ENCODE results near the gene NANOS2. TPM values are rescaled to one million over a fixed set of nuclear protein-coding genes. Genes with fewer than 3 reads are reported as not detected.
A peak's percentile ranks its signal among the peaks of the same experiment; 100 is the strongest.

The NANOS2 gene
- total RNA-seq, 4 donors from 2014 or later, result not detected

DNA sequence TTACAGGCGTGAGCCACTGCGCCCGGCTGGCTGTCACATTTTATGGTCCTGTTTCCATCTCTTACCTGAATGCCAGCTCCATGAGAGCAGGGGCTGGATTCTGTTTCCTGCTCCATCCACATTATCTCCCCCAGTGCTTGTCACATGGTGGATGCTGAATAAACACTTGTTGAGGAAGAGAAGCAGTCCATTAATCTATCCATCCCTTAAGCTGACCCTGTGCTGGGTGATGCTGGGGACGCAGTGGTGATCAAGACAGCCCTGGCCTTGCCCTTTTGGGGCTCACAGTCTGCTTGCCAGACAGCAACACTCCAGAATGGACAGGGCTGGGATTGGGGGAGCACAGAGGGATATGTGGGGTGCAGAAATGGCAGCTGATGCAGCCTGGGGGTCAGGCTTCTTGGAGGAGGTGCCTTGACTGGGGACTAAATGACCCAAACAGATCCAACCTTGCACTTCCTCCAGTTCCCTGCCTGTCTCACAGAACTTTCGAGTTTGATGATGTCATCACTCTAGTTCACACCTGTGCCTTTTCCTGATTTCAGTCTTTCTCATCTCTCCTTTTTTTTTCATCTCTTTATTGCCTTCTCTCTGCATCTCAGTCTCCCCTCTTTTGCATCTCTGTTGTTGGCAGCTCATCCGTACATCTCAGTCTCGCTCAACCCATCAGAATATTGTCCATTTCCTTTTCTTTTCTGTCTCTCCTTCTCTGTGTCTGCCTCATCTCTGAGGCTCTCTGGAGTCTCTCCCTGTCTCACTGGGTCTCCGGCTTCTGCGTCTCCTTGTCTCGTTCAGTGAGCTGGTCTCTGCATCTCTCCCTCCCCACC lies 33.3 kb downstream of the NANOS2 start:
- 83% methylated on average over 10 of the region's 10 CpGs for WGBS
- H3K27ac ChIP-seq, result no peak overlapping the region
- peaks cover 54% of the 10 kb centered on the region for H3K4me1 ChIP-seq

DNA sequence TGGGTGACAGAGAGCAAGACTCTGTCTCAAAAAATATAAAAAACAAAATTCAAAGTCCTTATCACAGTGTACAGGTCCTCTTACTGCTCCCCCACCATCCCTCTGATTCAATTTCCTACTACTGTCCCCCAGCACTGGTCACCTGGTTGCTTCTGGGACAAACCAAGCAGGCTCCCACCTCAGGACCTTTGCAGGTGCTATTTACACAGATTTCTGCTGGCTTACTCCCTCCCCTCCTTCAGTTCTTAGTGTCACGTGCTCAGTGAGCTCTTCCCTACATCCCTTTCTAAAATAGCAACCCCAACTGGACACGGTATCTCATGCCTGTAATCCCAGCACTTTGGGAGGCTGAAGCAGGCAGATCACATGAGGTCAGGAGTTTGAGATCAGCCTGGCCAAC lies 34.6 kb downstream of the NANOS2 start:
- no peaks in the 10 kb centered on the region for H3K9me3 ChIP-seq
- H3K27me3 ChIP-seq, result no peaks in the 10 kb centered on the region
- 77% methylated on average over 2 of the region's 2 CpGs for WGBS
- DNase-seq (ENCODE audit: low spot score in 2 of 2), result no peak
- H3K36me3 ChIP-seq, result no peaks in the 10 kb centered on the region
- peaks cover 49% of the 10 kb centered on the region for H3K4me1 ChIP-seq
- no peak overlapping the region for H3K4me3 ChIP-seq
- no peak for TF ChIP-seq POLR2AphosphoS5 (IDR thresholded peaks at IDR 0.05)
- TF ChIP-seq, protein P1, sequence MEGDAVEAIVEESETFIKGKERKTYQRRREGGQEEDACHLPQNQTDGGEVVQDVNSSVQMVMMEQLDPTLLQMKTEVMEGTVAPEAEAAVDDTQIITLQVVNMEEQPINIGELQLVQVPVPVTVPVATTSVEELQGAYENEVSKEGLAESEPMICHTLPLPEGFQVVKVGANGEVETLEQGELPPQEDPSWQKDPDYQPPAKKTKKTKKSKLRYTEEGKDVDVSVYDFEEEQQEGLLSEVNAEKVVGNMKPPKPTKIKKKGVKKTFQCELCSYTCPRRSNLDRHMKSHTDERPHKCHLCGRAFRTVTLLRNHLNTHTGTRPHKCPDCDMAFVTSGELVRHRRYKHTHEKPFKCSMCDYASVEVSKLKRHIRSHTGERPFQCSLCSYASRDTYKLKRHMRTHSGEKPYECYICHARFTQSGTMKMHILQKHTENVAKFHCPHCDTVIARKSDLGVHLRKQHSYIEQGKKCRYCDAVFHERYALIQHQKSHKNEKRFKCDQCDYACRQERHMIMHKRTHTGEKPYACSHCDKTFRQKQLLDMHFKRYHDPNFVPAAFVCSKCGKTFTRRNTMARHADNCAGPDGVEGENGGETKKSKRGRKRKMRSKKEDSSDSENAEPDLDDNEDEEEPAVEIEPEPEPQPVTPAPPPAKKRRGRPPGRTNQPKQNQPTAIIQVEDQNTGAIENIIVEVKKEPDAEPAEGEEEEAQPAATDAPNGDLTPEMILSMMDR (IDR thresholded peaks at IDR 0.05), result no peak
- no peak for TF ChIP-seq EP300 (IDR thresholded peaks at IDR 0.05)
- TF ChIP-seq POLR2A (IDR thresholded peaks at IDR 0.05), result no peak
- H3K27ac ChIP-seq, result no peak overlapping the region

More for the DNA sequence above, 33.3 kb downstream of the NANOS2 start:
- no peak overlapping the region for H3K4me3 ChIP-seq
- DNase-seq (ENCODE audit: low spot score in 2 of 2), result no peak
- no peaks in the 10 kb centered on the region for H3K27me3 ChIP-seq
- H3K9me3 ChIP-seq, result no peaks in the 10 kb centered on the region
- TF ChIP-seq POLR2A (IDR thresholded peaks at IDR 0.05), result no peak
- TF ChIP-seq EP300 (IDR thresholded peaks at IDR 0.05), result no peak
- TF ChIP-seq POLR2AphosphoS5 (IDR thresholded peaks at IDR 0.05), result no peak
- TF ChIP-seq, protein P1 (IDR thresholded peaks at IDR 0.05), result no peak
- no peaks in the 10 kb centered on the region for H3K36me3 ChIP-seq

DNA sequence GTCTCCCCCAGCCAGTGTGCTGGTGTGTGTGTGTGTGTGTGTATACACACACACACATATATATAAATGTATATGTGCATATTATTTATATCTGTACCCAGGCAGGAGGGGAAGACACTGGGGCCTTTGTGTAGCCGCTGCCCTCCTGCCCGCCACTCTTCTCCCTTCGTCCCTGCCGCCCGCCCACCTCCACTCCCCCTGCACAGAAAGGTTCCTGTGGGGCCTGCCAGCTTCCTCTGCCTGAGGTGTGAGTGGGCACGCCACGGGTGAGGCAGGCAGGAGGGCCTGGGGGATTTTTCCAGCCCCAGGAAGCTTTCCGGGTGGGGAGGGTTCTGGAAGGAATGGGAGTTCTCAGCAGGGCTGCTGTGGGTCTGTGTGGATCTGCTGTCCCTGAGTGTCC lies 35.5 kb downstream of the NANOS2 start:
- H3K4me3 ChIP-seq, result no peak overlapping the region
- DNase-seq (ENCODE audit: low spot score in 2 of 2), result no peak
- no peak overlapping the region for H3K27ac ChIP-seq
- WGBS, result 61% methylated on average over 8 of the region's 8 CpGs
- no peaks in the 10 kb centered on the region for H3K27me3 ChIP-seq
- H3K36me3 ChIP-seq, result no peaks in the 10 kb centered on the region
- H3K4me1 ChIP-seq, result peaks cover 40% of the 10 kb centered on the region
- H3K9me3 ChIP-seq, result no peaks in the 10 kb centered on the region
- TF ChIP-seq EP300 (IDR thresholded peaks at IDR 0.05) (no peak), POLR2A (IDR thresholded peaks at IDR 0.05) (no peak), POLR2AphosphoS5 (IDR thresholded peaks at IDR 0.05) (no peak)
- TF ChIP-seq, protein P1 (IDR thresholded peaks at IDR 0.05), result no peak

DNA sequence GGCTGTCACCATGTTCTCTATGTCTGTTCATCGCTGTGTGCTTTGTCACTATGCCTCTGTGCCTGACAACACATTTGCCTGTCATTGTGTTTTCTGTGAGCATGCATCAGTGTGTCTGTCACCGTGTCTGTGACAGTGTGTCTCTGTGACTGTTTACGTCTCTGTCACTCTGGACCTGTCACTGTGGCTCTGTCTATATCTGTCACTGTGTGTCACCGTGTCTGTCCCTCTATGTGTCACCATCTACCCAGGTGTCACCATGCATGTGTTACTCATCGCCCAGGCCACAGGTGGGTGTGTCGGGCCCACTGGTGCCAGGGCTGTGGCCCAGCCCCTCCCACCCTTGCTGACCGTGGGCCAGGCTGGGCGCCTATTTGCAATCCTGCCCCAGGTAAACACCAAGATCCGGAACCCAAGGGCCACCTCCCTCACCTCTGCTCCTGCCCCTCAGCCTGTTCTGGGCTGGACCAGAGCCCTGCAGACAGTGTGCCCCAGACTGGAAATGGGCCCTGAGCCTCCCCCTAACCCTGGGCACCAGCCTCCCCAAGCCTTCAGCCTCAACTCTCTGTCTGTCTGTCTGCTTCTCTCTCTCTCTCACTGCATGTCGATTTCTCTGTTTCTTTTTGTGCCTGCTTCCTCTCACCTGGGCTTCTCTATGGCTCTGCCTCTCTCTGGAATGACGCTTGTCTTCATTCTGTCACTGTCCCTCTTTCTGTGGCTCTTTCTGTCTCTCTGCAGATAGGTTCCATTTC lies 36.4 kb downstream of the NANOS2 start:
- Histone ChIP-seq H3K27ac (peak overlapping the region; percentile 3), H3K4me1 (peaks cover 31% of the 10 kb centered on the region)
- WGBS, result 79% methylated on average over 10 of the region's 11 CpGs

More for the DNA sequence above, 36.4 kb downstream of the NANOS2 start:
- no peaks in the 10 kb centered on the region for H3K27me3 ChIP-seq
- H3K9me3 ChIP-seq, result no peaks in the 10 kb centered on the region
- H3K4me3 ChIP-seq, result no peak overlapping the region
- TF ChIP-seq, protein P1 (IDR thresholded peaks at IDR 0.05), result no peak
- TF ChIP-seq POLR2AphosphoS5 (IDR thresholded peaks at IDR 0.05) (no peak), POLR2A (IDR thresholded peaks at IDR 0.05) (no peak), EP300 (IDR thresholded peaks at IDR 0.05) (no peak)
- DNase-seq (ENCODE audit: low spot score in 2 of 2), result no peak
- H3K36me3 ChIP-seq, result no peaks in the 10 kb centered on the region

Data from suprapubic skin (tissue), 4 donors.